NT2/D1 (cell line): ENCODE data around the gene PDE4B.

Source experiments
- SUZ12 ChIP-seq: IDR thresholded peaks from 2 replicates; pipeline ENCODE4 v1.6.1; 2011; ENCODE audit not compliant: insufficient read length, insufficient read depth; ENCODE audit errors: extremely low read depth
- YY1 ChIP-seq: IDR thresholded peaks from 2 replicates; pipeline ENCODE4 v1.6.1; 2011; ENCODE audit not compliant: insufficient read length, insufficient read depth
- ZNF274 ChIP-seq: IDR thresholded peaks from 2 replicates; pipeline ENCODE4 v1.6.1; 2011; ENCODE audit warnings: mild to moderate bottlenecking, low read depth, low read length

DNA sequence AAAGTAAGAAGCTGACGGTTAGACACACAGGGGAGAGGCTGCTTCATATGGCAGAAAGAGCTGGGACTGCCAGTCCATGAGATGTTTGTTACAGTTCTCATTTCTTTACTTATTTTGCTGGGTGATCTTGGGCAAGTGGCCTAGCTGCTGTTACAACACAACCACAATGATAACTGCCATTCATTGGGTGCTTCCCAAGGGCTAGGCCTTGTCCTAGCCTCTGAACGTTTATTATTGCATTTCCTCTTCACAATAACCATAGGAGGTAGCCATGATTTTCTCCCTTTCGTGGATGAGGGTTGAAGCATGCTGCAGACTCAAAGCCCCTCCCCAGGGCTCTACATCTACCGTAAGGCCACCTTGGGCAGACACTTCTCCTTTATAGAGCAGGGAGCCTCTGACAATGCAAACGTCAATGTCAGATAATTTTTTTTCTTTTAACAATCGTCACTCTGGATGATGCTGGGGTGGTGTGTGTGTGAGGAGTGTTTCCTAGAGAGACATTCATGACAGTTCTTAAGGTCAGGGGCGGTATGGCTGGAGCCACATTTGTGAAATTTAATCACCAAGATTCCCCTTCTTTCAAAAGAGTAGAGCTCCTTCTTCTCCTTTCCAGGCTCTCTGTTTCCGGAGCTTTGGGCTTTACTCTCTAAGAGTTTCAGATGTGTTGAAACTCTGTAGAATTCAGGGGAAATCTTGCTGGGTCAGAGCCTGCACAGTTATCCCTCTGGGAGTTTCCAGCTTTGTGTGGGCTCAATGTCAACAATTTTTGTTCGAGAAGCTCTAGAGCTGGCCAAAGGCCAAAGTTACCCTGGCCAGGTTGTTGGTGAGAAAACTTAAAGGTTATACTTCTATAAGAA lies 602.7 kb downstream of the PDE4B start:
- TF ChIP-seq SUZ12 = no peak
- TF ChIP-seq ZNF274 = no peak
- TF ChIP-seq YY1 = no peak
